Measurements from ENCODE around the gene ANKRD33. TPM values are rescaled to one million over a fixed set of nuclear protein-coding genes. Genes with fewer than 3 reads are reported as not detected.

ANKRD33 gene
- total and polyA plus RNA-seq, 2 of the 8 experiments (the other 6 are each of a cell fraction or from before 2014, with no cell fraction given): 0.41 to 0.53 TPM

GRCh38 chr12:51897181-51897580, 9.3 kb downstream of the ANKRD33 start (continued):
- no peak for TF ChIP-seq RNF2 (IDR thresholded peaks at IDR 0.05; ENCODE audit: borderline replicate concordance, low read depth, low read length, missing control alignments, poor library complexity, severe bottlenecking)

Data from H1 (cell line).